Fibroblast of skin of right quadriceps (primary cell): ENCODE results near the gene TGFB3.
"Not testable (repeated sequence)": the region's sequence is repeated elsewhere in the genome, so short reads cannot be mapped to it uniquely, and the experiment has no call there.

Experiments used
- DNase-seq: peaks from one replicate; pipeline ENCODE4 v3.0.0-alpha.2; 2013

The TGFB3 gene

GRCh38 chr14:75946785-75947184 is 35.0 kb downstream of the TGFB3 start:
- DNase-seq = no peak

GRCh38 chr14:75944607-75945241 is 37.1 kb downstream of the TGFB3 start:
- DNase-seq = no peak

GRCh38 chr14:75941030-75941429 is 40.8 kb downstream of the TGFB3 start:
- DNase-seq = peak; percentile 44

- DNase-seq = no peak
Observed at GRCh38 chr14:75939200-75939599, 42.6 kb downstream of the TGFB3 start.

GRCh38 chr14:75934998-75935628 is 46.7 kb downstream of the TGFB3 start:
- no peak for DNase-seq

- no peak for DNase-seq
Observed at GRCh38 chr14:75933712-75934296, 48.0 kb downstream of the TGFB3 start.

- DNase-seq = peak; percentile 15
Observed at GRCh38 chr14:75928690-75929181, 53.1 kb downstream of the TGFB3 start.

- DNase-seq = no peak
Observed at GRCh38 chr14:75927564-75928087, 54.2 kb downstream of the TGFB3 start.

- DNase-seq = no peak
Observed at GRCh38 chr14:75926431-75927115, 55.2 kb downstream of the TGFB3 start.

- DNase-seq = not testable (repeated sequence)
Observed at GRCh38 chr14:75925141-75925840, 56.5 kb downstream of the TGFB3 start.

GRCh38 chr14:75920421-75920820 is 61.4 kb downstream of the TGFB3 start:
- not testable (repeated sequence) for DNase-seq

- no peak for DNase-seq
Observed at GRCh38 chr14:75917946-75918335, 63.9 kb downstream of the TGFB3 start.

GRCh38 chr14:75917322-75917945 is 64.4 kb downstream of the TGFB3 start:
- DNase-seq = no peak

GRCh38 chr14:75915045-75915444 is 66.8 kb downstream of the TGFB3 start:
- DNase-seq = no peak

- no peak for DNase-seq
Observed at GRCh38 chr14:75913183-75913582, 68.6 kb downstream of the TGFB3 start.

GRCh38 chr14:75911883-75912282 is 69.9 kb downstream of the TGFB3 start:
- DNase-seq = no peak

- DNase-seq = no peak
Observed at GRCh38 chr14:75910048-75910447, 71.7 kb downstream of the TGFB3 start.

GRCh38 chr14:75909630-75910029 is 72.2 kb downstream of the TGFB3 start:
- DNase-seq = no peak
